RPMI7951 (cell line): ENCODE results near the gene PLXNA2. TPM values are rescaled to one million over a fixed set of nuclear protein-coding genes. Genes with fewer than 3 reads are reported as not detected.

Source experiments
- DNase-seq: peaks from one replicate; pipeline ENCODE4 v3.0.0-alpha.2; 2012; ENCODE audit warnings: low read depth
- total RNA-seq: library from RNA; depleted of rRNA; stranded (reverse); fragments of >200 nt; shearing (Covaris generic); gene quantifications from 2 replicates; pipeline ENCODE4 v1.2.3, GENCODE V29; 2014

PLXNA2 gene
- total RNA-seq, 1 experiment from 2014 or later = 9.4 TPM

DNA sequence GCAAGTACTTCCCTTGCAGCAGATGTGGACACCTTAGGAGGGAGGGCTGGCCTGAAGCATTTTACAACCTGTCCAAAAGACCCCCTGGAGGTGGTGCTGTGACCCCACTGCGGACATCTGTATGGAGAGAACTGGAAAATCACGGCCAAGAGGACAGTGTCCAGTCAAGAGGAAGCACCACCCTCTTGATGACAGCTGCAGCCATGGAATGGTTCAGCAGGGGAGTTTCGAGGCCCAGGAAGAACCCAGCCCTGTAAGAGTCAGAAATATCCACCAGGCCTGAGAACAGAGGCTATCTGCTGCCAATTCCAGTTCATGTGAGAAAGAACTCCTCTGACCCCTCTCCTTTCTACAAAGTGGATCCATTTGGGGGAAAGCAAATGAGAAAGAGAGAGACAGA, 126.8 kb downstream of the PLXNA2 start:
- no peak for DNase-seq

- no peak for DNase-seq
These were observed 128.1 kb downstream of the PLXNA2 start for GRCh38 chr1:208115924-208116640.

DNA sequence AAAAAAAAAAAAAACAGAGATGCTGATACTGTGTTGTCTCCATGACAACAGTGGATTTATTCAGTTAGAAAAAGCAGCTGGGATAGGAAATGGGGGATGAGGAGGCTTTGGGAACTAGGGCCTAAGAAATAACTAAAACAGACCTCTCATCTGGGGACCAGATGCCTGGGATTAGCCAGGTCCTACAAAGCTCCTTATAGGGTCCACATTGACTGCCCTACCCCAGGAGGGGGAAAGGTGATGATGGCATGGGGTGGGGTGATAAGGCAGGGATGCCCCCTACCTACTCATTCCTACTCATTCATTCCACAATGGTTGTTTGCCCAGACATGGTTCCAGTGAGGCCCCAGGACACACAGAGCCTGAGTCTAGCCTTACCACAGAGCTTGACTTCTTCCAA, 131.2 kb downstream of the PLXNA2 start:
- no peak for DNase-seq

DNA sequence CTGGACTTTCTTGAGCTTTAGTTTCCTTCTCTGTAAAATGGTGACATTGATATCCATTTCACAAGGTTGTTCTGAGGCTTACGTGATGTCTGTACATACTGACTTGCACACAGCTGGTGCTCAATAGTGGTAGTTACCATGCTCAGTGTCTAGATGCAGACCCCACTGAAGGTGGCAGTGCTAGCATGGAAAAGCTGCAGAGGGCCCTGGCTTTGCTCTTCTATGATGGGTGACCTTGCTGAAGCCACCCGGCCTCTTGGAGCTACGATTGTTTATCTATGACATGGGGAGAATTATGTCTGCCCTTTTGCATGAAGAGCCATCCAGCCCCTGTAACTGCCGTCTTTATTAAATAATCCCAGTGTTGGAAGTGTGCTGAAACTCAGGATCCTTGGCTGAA, 131.8 kb downstream of the PLXNA2 start:
- DNase-seq = no peak

GRCh38 chr1:208111646-208112190, 132.5 kb downstream of the PLXNA2 start:
- DNase-seq = no peak

DNA sequence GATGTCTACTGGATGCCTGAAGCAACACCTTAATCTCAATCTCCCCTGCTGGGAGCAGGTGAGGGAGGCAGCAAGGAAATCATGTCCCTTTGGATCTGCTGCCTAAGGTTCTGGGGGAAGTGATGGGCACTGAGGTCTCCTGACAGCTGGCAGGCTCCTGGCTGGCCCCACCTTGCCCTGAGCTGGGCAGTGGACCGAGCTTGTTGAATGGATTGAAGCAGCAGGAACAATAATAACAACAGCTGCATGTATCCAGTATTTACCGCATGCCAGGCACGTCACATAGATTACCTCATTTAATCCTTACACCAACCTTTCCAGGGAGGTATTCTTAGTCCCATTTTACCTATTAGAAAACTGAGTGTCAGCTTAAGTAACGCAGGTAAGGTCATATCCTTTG, 133.9 kb downstream of the PLXNA2 start:
- no peak for DNase-seq

DNA sequence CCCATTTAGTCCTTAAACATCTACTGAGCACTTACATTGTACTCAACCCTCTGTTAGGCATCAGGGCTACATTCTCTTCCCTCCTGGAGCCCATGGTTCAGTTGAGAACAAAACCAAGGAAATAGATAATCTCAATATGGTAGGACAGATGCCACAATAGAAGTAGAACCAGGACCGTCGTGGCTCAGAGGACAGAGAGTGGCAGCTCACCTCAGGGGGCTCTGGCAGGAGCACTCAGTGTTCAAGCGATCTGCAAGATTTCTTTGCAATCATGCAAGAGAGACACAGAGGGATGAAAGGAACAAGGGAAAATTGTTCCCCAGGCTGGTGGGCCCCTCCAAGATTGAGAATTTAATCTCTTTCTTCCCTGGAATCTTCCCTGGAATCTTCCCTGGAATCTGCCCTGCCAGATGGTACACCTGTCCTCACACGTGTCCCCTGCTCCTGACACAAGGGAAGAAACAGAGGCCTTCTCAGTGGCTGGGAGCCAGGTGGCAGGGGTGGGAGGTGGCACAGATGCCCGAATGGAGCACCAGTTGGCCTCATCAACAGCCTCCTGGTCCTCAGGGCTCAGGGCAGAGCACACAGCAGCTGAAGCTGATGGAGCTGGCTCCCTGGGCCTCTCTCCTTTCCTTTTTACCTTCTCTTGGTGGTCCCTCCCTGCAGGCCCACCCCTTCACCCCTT, 135.4 kb downstream of the PLXNA2 start:
- DNase-seq = no peak

DNA sequence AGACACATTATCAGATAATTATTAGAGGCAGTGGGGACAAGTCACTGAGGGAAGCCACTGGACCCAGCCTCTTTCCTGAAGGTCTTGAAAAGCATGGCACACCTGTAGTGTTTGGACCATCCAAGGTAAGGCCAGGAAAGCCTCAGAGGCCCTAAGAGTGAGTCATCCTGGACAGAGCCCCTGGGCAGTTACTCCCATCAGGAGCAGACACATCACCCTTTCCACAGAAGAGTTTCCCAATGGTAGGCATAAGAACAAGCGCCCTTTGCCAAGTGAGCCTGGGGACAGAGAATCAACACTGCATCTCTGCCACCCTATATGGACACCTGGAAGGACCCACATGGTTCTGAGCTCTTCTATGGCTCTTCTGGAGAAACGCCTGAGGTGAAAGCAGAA, 136.0 kb downstream of the PLXNA2 start:
- peak; percentile 88 for DNase-seq

DNA sequence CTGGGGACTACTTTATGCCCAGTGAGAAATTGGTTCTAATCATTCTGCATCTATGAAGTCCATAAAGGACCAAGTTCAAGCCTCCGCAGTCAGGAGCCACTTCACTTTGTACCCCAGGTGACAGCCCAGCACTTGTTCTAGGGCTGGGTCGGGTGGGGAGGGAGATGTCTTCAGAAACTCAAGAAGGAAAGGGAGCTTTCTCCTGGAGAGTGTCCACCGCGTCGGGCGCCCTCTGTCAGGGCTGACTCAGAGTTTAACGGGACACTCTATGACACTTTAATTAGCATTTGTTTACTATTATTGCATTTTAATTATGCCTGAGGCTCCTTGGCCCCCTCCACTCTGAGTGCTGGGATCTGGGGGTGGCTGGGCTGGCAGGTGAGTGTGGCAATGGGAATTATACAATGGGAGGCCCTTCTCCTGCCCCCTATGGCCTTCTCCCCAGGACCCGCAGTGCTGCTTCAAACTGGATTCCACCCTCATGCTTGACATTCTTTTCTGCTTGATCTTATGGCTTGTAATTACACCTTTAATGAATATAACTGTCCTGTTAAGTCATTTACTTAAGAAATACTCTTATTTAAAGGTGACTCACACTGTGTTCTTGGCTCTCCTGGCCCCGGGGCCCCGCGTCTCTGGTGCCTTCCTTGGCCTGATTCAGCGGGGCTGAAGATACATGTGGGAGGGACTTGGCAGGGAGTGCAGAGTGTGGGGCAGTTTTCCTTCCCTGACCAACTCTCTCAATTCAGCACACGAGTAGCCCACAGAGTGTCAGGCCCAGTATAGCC, 136.6 kb downstream of the PLXNA2 start:
- peak; percentile 93 for DNase-seq

DNA sequence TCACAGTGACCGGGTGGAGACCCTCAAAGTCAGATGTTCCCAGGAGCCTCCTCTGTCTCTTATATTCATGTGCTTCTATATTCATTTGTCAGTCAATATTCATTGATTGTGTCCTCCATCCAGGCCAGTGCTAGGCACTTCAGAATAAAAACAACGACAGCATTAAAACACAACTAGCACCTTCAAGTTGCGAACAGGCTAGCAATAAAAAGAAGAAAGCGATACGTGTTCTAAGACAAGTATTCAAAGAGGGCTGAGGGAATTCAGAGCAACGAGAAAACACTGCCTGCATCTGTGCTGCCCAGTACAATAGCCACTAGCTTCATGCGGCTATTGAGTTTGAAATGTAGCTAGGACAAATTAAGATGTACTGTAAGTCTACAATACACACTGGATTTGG, 138.0 kb downstream of the PLXNA2 start:
- DNase-seq = no peak

DNA sequence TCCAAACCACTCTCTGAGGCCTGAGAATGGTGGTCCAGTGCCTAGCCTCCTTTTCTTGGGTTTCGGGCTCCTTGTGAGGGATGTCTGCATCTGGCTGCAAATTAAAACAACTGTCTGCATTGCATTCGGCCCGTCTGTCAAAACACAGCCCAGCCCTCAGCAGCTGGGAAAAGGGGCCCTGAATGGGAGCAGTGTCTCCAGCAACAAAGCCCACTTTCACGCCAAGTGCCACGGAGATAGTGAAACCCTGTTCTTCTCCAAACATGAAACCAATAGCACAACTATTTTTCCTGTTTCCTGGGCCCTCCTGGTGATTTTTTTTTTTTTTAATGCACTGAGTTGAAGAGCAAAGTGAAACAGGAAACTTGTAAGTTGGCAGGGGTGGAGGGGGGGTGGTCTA, 138.4 kb downstream of the PLXNA2 start:
- peak; percentile 28 for DNase-seq

GRCh38 chr1:208103597-208104513, 140.3 kb downstream of the PLXNA2 start:
- no peak for DNase-seq

DNA sequence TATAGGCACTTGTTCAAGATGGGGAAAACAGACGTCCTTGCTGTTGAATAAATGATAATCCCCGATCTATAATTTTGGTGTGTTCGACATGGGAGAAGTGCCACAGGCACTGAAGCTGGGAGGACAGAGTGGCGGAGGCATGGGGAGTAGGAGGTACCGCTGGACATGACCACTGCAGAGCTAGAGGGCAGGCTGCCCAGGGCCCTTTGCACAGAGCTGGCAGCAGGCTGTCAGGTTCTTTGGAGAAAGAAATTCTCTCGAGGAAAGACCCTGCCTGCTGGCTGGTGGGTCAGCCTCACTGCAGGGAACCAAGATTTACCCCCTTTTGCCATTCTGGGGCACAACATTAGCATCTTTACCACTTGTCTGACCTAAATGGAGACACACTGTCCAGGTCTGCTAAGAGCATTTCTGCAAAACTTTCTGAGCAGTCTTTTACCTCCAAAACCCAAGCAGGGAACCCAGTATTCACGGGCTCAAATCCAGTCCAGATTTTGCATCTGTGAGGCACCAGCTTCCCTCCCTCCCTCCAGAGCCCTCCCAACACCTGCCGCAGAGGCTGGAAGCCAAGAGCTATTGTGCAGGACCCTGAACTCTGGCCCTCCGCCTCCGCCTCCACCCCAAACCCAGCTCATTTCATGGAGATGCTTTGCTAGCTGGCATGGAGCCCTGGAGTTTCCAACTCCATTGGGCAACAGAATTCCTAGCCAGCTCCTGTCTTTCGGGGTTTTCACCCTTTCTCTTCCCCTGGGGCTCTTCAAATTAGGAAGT, 142.3 kb downstream of the PLXNA2 start:
- DNase-seq = peak; percentile 72

GRCh38 chr1:208100906-208101305, 143.3 kb downstream of the PLXNA2 start:
- no peak for DNase-seq

GRCh38 chr1:208100106-208100505, 144.1 kb downstream of the PLXNA2 start:
- DNase-seq = no peak

GRCh38 chr1:208098773-208099172, 145.4 kb downstream of the PLXNA2 start:
- no peak for DNase-seq

DNA sequence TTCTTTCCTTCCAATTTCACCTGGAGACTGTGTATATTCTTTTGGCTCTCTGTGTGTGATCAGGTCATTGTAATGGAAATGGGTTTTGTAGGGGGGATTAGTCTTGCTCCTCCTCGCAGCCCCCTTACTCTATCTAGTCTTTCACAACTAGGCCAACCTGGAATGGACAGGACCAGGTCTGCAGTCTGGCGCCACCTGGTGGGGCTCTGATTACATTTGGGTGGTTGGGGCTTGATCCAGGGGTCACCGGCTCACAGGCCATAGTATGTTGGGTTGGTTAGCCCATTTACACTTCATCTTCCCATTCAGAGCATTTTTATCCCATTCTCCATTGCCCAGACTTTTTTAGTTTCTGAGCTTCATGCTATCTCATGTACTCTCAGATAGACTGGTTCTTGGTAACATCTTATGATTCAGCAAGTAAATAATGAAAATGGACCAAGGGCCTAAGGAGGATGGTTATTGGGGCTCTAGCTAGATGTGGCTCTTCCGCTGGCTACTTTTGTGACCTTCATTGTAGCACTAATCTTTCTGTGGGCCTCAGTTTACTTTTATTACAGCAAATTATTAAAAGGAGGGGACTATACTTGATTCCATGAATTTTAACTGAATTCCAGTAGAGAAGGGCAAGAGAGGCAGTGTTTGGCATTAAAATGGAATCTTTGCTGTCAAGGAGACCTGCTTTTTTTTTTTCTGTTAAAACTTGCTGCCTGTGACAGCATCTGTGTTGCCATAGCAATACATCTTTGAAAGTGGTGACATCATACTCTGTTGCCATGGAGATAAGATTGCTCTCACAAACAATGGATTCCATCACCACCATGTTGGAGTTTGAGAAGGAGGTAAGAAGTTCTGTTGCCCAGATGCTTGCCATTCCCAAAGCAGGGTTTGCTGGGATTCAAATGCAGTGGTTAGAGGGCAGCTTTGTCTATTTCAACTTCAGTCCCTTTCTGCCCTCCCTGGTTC, 150.1 kb downstream of the PLXNA2 start:
- DNase-seq = peak; percentile 71

- no peak for DNase-seq
These were observed 151.1 kb downstream of the PLXNA2 start for GRCh38 chr1:208093046-208093445.
